ENCODE data around the gene KIF14. TPM values are rescaled to one million over a fixed set of nuclear protein-coding genes. Genes with fewer than 3 reads are reported as not detected.

The KIF14 gene
- polyA plus RNA-seq, 1 donor = 2.9 TPM

DNA sequence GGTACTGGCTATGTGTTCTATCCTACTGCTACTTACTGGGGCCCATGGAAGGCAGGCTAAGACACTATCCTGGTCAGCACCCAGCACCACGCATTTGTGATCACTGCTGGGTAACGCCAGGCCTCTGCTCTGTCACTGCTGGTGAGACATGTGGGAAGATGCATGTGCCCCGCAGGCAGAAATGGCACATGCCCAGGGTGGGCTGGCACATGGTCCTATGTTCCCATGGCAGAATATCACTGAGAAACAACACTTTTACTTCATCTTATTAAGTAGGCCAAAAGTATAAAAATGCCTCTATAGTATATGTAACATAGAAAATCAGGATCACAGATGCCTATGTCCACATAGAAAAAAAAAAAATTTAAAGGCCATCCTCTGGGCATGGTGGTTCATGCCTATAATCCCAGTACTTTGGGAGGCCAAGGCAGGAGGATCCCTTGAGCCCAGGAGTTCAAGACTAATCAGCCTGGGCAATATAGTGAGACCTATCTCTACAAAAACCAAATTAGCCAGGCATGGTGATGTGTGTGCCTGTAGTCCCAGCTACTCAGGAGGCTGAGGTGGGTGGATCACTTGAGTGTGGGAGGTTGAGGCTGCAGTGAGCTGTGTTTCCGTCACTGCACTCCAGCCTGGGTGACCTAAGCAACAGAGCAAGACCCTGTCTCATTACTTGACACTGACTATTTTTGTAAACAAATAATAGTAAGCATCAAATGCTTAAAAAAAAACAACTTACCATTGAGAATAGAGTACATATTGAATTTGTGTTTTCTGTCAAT lies 37.7 kb upstream of the KIF14 start:
- H3K27ac ChIP-seq (ENCODE audit: low read length) = no peak overlapping the region
- DNase-seq = no peak
- H3K4me3 ChIP-seq (ENCODE audit: low read length) = no peak overlapping the region
- no CpG with 5 or more reads among the region's 4 CpGs for WGBS (ENCODE audit: insufficient coverage, low lambda C conversion rate)
- no peaks in the 10 kb centered on the region for H3K9me3 ChIP-seq (ENCODE audit: control insufficient read depth, low read depth, low read length)
- peaks cover 54% of the 10 kb centered on the region for H3K36me3 ChIP-seq (ENCODE audit: control insufficient read depth, insufficient read depth, low read length)
- H3K27me3 ChIP-seq (ENCODE audit: control insufficient read depth, insufficient read depth, low read length) = no peaks in the 10 kb centered on the region
- no peaks in the 10 kb centered on the region for H3K4me1 ChIP-seq (ENCODE audit: control insufficient read depth, insufficient read depth, low read length)

DNA sequence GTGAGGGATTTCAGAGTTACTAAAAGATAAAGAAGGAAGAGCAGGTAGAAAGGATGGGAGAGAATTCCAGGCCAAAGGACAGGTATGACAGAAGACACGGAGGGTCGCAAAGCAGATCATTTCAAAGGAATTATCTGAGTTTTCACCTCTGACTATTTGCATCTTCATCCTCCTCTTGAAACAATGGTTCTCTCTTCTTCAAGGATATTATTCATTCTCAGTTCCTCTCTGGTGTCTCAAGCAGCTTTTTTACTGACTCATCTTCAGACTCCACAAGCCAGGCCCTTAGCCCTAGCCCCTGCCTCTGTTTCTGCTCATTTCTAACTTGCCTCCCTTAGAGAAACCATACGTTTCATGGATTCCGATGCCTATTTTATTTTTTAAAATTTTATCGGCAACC lies 34.1 kb upstream of the KIF14 start:
- H3K4me1 ChIP-seq (ENCODE audit: control insufficient read depth, insufficient read depth, low read length) = no peaks in the 10 kb centered on the region
- 94% methylated on average over 3 of the region's 5 CpGs for WGBS (ENCODE audit: insufficient coverage, low lambda C conversion rate)
- no peaks in the 10 kb centered on the region for H3K27me3 ChIP-seq (ENCODE audit: control insufficient read depth, insufficient read depth, low read length)
- H3K36me3 ChIP-seq (ENCODE audit: control insufficient read depth, insufficient read depth, low read length) = peaks cover 49% of the 10 kb centered on the region
- no peaks in the 10 kb centered on the region for H3K9me3 ChIP-seq (ENCODE audit: control insufficient read depth, low read depth, low read length)
- no peak overlapping the region for H3K27ac ChIP-seq (ENCODE audit: low read length)
- no peak overlapping the region for H3K4me3 ChIP-seq (ENCODE audit: low read length)
- DNase-seq = no peak

DNA sequence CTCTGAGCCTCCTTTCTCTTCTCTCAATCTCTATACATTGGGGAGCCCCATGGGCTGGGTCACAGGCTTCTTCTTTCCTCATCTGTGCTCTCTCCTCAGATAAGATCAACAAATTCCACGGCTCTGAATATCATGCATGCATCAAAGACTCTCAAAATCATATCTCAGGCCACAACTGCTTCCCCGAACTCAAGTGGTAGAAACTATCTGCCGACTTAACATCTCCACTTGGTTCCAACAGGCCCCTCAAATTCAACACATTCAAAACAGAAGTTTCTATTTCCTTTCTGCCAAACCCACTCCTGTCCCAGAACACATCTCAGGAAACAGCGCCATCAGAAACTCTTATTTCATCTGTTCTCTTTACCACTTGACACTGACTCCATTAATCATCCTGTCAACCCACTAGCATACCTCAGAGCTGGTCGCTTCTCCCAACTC lies 32.5 kb upstream of the KIF14 start:
- Histone ChIP-seq H3K4me1 (ENCODE audit: control insufficient read depth, insufficient read depth, low read length) (no peaks in the 10 kb centered on the region), H3K9me3 (ENCODE audit: control insufficient read depth, low read depth, low read length) (no peaks in the 10 kb centered on the region), H3K27ac (ENCODE audit: low read length) (no peak overlapping the region), H3K4me3 (ENCODE audit: low read length) (no peak overlapping the region), H3K27me3 (ENCODE audit: control insufficient read depth, insufficient read depth, low read length) (no peaks in the 10 kb centered on the region), H3K36me3 (ENCODE audit: control insufficient read depth, insufficient read depth, low read length) (peaks cover 40% of the 10 kb centered on the region)
- DNase-seq = no peak
- 100% methylated on average over 1 of the region's 5 CpGs for WGBS (ENCODE audit: insufficient coverage, low lambda C conversion rate)

DNA sequence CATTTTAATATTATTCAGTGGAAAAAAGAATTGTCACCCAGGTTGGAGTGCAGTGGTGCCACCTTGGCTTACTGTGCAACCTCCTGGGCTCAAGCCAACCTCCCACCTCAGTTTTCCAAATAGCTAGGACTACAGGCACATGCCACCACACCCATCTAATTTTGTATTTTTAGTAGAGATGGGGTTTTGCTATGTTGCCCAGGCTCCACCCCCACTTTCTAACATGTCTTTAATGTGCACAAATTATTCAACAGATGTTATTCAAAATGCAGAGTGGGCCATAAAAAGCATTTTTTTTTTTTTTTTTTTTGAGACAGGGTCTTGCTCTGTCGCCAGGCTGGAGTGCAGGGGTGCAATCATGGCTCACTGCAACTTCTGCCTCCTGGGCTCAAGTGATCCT lies 31.8 kb upstream of the KIF14 start:
- Histone ChIP-seq H3K27ac (ENCODE audit: low read length) (no peak overlapping the region), H3K36me3 (ENCODE audit: control insufficient read depth, insufficient read depth, low read length) (peaks cover 39% of the 10 kb centered on the region), H3K4me3 (ENCODE audit: low read length) (no peak overlapping the region), H3K27me3 (ENCODE audit: control insufficient read depth, insufficient read depth, low read length) (no peaks in the 10 kb centered on the region), H3K4me1 (ENCODE audit: control insufficient read depth, insufficient read depth, low read length) (no peaks in the 10 kb centered on the region), H3K9me3 (ENCODE audit: control insufficient read depth, low read depth, low read length) (no peaks in the 10 kb centered on the region)
- DNase-seq = no peak
- no CpG with 5 or more reads among the region's 1 CpG for WGBS (ENCODE audit: insufficient coverage, low lambda C conversion rate)

DNA sequence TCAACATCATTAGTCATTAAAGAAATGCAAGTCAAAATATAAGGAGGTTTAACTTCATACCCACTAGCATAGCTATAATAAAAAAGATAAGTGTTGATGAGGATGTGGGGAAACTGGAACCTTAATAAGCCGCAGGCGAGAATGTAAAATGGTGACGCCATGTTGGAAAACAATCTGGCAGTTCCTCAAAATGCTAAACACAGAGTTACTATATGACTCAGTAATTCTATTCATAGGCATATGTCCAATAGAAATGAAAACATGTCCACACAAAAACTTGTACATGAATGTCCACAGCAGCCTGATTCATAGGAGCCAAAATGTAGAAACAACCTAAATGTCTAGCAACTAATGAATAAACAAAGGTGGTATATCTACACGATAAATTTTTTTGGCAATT lies 26.0 kb upstream of the KIF14 start:
- Histone ChIP-seq H3K36me3 (ENCODE audit: control insufficient read depth, insufficient read depth, low read length) (peaks cover 11% of the 10 kb centered on the region), H3K4me3 (ENCODE audit: low read length) (no peak overlapping the region), H3K9me3 (ENCODE audit: control insufficient read depth, low read depth, low read length) (no peaks in the 10 kb centered on the region), H3K27ac (ENCODE audit: low read length) (no peak overlapping the region), H3K27me3 (ENCODE audit: control insufficient read depth, insufficient read depth, low read length) (no peaks in the 10 kb centered on the region), H3K4me1 (ENCODE audit: control insufficient read depth, insufficient read depth, low read length) (no peaks in the 10 kb centered on the region)
- no peak for DNase-seq
- WGBS (ENCODE audit: insufficient coverage, low lambda C conversion rate) = 95% methylated on average over 2 of the region's 4 CpGs

DNA sequence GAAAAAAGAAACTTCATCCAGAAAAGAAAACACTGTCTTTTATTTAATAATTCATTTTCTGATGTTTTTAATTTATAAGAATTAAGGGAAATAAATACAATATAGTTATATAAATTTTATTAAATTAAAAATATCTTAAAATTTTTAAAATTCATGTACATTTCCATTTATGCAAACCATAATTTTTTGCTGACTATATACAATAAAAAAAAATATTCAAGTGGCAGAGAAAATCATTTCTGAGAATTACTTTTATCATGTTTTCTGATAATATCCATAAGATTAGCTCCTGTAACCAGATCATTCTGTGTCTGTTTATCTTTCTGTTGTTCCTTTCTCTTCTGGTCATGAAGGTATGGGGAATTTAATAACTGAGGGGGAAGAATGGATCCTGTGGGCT lies 23.5 kb upstream of the KIF14 start:
- peaks cover 8% of the 10 kb centered on the region for H3K36me3 ChIP-seq (ENCODE audit: control insufficient read depth, insufficient read depth, low read length)

DNA sequence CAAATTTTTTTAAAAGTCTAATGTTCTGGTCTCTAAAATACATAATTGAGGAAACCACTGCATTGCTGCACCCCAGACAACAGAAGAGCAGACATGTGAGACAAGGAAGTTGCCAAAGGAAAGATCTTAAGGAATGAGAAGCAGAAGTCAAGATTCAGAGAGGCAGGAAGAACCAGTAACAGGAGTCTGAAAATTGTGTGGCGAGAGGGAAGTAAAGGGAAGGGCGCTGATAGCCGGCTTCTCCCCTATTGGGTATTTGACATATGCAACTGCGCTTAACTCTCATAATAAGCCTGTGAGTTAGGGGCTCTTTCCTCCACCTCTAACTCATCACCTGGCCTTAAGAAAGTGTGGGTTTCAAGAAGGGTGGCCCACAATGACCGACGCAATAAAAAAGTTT lies 21.9 kb upstream of the KIF14 start:
- H3K36me3 ChIP-seq (ENCODE audit: control insufficient read depth, insufficient read depth, low read length) = peaks cover 3% of the 10 kb centered on the region
- H3K27me3 ChIP-seq (ENCODE audit: control insufficient read depth, insufficient read depth, low read length) = no peaks in the 10 kb centered on the region
- no peak overlapping the region for H3K4me3 ChIP-seq (ENCODE audit: low read length)
- no CpG with 5 or more reads among the region's 6 CpGs for WGBS (ENCODE audit: insufficient coverage, low lambda C conversion rate)
- no peaks in the 10 kb centered on the region for H3K4me1 ChIP-seq (ENCODE audit: control insufficient read depth, insufficient read depth, low read length)
- H3K27ac ChIP-seq (ENCODE audit: low read length) = no peak overlapping the region
- H3K9me3 ChIP-seq (ENCODE audit: control insufficient read depth, low read depth, low read length) = no peaks in the 10 kb centered on the region
- no peak for DNase-seq

More for the DNA sequence above, 23.5 kb upstream of the KIF14 start:
- H3K4me1 ChIP-seq (ENCODE audit: control insufficient read depth, insufficient read depth, low read length) = no peaks in the 10 kb centered on the region
- no peaks in the 10 kb centered on the region for H3K27me3 ChIP-seq (ENCODE audit: control insufficient read depth, insufficient read depth, low read length)
- H3K4me3 ChIP-seq (ENCODE audit: low read length) = no peak overlapping the region
- no peaks in the 10 kb centered on the region for H3K9me3 ChIP-seq (ENCODE audit: control insufficient read depth, low read depth, low read length)
- no peak for DNase-seq
- no peak overlapping the region for H3K27ac ChIP-seq (ENCODE audit: low read length)

DNA sequence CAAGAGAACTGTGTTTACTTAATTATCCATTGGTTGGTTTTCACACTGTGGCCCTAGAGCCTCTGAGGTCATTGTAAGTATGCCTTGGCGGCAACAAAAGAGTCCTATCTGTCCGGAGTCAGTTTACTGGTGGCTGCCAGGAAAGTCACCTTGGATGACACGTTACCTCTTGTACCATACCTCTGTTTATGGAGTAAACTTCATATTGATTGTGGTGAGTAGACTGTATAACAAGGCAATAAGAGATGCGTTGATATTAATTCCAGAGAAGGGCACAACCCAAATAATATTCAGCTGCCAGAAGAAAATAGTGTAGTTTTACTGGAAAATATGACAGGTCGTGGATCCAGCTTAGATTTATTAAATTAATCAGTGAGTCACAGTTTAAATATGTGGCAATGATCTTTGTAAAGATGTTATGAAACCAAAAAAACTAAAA lies 20.4 kb upstream of the KIF14 start:
- WGBS (ENCODE audit: insufficient coverage, low lambda C conversion rate) = no CpG with 5 or more reads among the region's 5 CpGs
- DNase-seq = no peak
- Histone ChIP-seq H3K4me3 (ENCODE audit: low read length) (no peak overlapping the region), H3K9me3 (ENCODE audit: control insufficient read depth, low read depth, low read length) (no peaks in the 10 kb centered on the region), H3K4me1 (ENCODE audit: control insufficient read depth, insufficient read depth, low read length) (no peaks in the 10 kb centered on the region), H3K27me3 (ENCODE audit: control insufficient read depth, insufficient read depth, low read length) (no peaks in the 10 kb centered on the region), H3K27ac (ENCODE audit: low read length) (no peak overlapping the region), H3K36me3 (ENCODE audit: control insufficient read depth, insufficient read depth, low read length) (no peaks in the 10 kb centered on the region)

DNA sequence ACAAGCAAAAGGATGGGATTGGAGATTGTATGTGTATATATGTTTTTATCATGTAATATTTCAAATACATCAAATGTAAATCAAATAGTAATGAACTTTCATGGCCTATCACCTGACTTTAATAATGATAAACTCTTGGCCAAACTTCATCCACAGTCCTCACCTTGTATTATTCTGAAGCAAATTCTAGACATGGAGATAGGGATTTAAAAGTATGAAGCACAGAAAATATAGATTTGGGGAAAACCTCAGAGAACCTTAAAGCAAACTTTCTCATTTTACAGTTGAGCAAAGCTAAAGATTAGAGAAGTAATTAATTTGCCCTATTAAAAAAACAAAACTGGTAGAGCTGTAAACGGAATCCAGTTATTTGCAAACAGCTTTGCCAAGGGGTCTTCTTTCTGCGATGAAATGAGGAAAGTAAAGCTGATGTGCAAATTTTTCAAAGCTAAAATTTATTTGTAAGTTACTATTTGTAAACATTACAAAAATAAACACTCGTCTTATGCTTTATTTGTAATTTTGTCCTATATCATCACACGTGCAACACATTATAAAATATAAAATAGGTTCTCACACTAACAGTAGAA lies 19.9 kb upstream of the KIF14 start:
- WGBS (ENCODE audit: insufficient coverage, low lambda C conversion rate) = 90% methylated on average over 2 of the region's 4 CpGs
- DNase-seq = no peak
- no peak overlapping the region for H3K27ac ChIP-seq (ENCODE audit: low read length)

DNA sequence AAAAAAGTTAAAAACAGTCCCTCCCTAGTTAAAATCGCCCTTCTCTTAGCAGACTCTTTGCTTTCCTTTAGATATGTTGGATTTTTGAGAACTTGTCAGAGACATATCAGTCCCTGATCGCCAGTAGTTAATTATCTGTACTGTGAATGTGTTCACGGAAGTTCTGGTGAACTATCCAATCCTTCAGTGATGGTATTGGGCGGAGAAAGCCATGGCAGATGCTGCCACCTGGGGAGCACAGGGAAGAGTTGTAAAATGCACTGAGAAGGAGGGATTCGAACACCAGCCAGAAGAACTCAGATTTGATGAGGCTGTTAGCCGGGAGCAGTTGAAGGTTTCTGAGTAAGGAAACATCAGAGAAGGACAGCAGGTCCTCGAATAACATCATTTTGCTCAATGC lies 17.5 kb upstream of the KIF14 start:
- H3K36me3 ChIP-seq (ENCODE audit: control insufficient read depth, insufficient read depth, low read length) = no peaks in the 10 kb centered on the region
- WGBS (ENCODE audit: insufficient coverage, low lambda C conversion rate) = 40% methylated on average over 1 of the region's 7 CpGs
- H3K4me3 ChIP-seq (ENCODE audit: low read length) = no peak overlapping the region
- H3K27ac ChIP-seq (ENCODE audit: low read length) = no peak overlapping the region
- no peaks in the 10 kb centered on the region for H3K27me3 ChIP-seq (ENCODE audit: control insufficient read depth, insufficient read depth, low read length)
- no peak for DNase-seq
- H3K9me3 ChIP-seq (ENCODE audit: control insufficient read depth, low read depth, low read length) = no peaks in the 10 kb centered on the region
- H3K4me1 ChIP-seq (ENCODE audit: control insufficient read depth, insufficient read depth, low read length) = no peaks in the 10 kb centered on the region

More for the DNA sequence above, 19.9 kb upstream of the KIF14 start:
- no peaks in the 10 kb centered on the region for H3K36me3 ChIP-seq (ENCODE audit: control insufficient read depth, insufficient read depth, low read length)
- H3K4me3 ChIP-seq (ENCODE audit: low read length) = no peak overlapping the region
- no peaks in the 10 kb centered on the region for H3K4me1 ChIP-seq (ENCODE audit: control insufficient read depth, insufficient read depth, low read length)
- no peaks in the 10 kb centered on the region for H3K9me3 ChIP-seq (ENCODE audit: control insufficient read depth, low read depth, low read length)
- H3K27me3 ChIP-seq (ENCODE audit: control insufficient read depth, insufficient read depth, low read length) = no peaks in the 10 kb centered on the region

DNA sequence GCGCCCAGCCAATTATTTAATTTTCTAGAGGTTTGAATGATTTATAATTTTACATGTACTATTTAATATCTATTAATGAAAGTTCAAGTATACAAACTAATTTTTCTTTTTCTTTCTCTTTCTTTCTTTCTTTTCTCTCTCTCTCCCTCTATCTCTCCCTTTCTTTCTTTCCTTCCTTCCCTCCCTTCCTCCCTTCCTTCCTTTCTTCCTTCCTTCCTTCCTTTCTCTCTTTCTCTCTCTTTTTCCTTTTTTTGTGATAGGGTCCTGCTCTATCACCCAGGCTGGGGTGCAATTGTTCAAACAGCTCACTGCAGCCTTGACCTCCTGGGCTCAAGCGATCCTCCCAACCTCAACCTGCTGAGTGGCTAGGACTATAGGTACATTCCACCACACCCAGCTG lies 16.1 kb upstream of the KIF14 start:
- H3K27me3 ChIP-seq (ENCODE audit: control insufficient read depth, insufficient read depth, low read length) = no peaks in the 10 kb centered on the region
- no peak overlapping the region for H3K27ac ChIP-seq (ENCODE audit: low read length)
- no peaks in the 10 kb centered on the region for H3K36me3 ChIP-seq (ENCODE audit: control insufficient read depth, insufficient read depth, low read length)
- H3K9me3 ChIP-seq (ENCODE audit: control insufficient read depth, low read depth, low read length) = no peaks in the 10 kb centered on the region
- no peak for DNase-seq
- no peak overlapping the region for H3K4me3 ChIP-seq (ENCODE audit: low read length)
- H3K4me1 ChIP-seq (ENCODE audit: control insufficient read depth, insufficient read depth, low read length) = no peaks in the 10 kb centered on the region
- WGBS (ENCODE audit: insufficient coverage, low lambda C conversion rate) = no CpG with 5 or more reads among the region's 2 CpGs

Data from large intestine (tissue), 3 donors.